Upper lobe of left lung (tissue), 6 donors: ENCODE data around the gene OAS3. TPM values are rescaled to one million over a fixed set of nuclear protein-coding genes. Genes with fewer than 3 reads are reported as not detected.

Experiments used
- ATAC-seq, 2 donors: fragments of 200-7000 bp; cut with Tn5 transposase; one replicate each; pipeline ENCODE4 v1.9.1; 2022; ENCODE audit warnings: mild to moderate bottlenecking in 2 of 2, moderate library complexity in 2 of 2; ENCODE audit not compliant: low FRiP score in 2 of 2
- DNase-seq, 2 donors: peaks; one replicate each; pipeline ENCODE4 v3.0.0-alpha.2; 2019 to 2020
- H3K27ac ChIP-seq, 4 donors: fragments of 200-600 bp; sonication (generic); one replicate each; pipeline ENCODE4 v1.5.1; 2016 to 2019
- H3K27me3 ChIP-seq, 4 donors: fragments of 200-600 bp; sonication (generic); one replicate each; pipeline ENCODE4 v1.5.1; 2017 to 2019
- H3K36me3 ChIP-seq, 4 donors: fragments of 200-600 bp; sonication (generic); one replicate each; pipeline ENCODE4 v1.5.1; 2016 to 2019
- H3K4me1 ChIP-seq, 4 donors: fragments of 200-600 bp; sonication (generic); one replicate each; pipeline ENCODE4 v1.5.1; 2018 to 2019
- H3K4me3 ChIP-seq, 4 donors: fragments of 200-600 bp; sonication (generic); one replicate each; pipeline ENCODE4 v1.5.1; 2017 to 2019; ENCODE audit warnings: mild to moderate bottlenecking in 2 of 4, moderate library complexity in 1 of 4
- H3K9me3 ChIP-seq, 4 donors: fragments of 200-600 bp; sonication (generic); one replicate each; pipeline ENCODE4 v1.5.1; 2018 to 2019
- EP300 ChIP-seq, 4 donors: sonication (generic); formaldehyde crosslinking; IDR thresholded peaks; one replicate each; pipeline ENCODE4 v1.5.1; 2017; ENCODE audit warnings: antibody characterized with exemption in 4 of 4, control low read depth in 2 of 4
- POLR2A ChIP-seq, 4 donors: fragments of 450-650 bp; IDR thresholded peaks; one replicate each; pipeline ENCODE4 v1.5.1; 2016 to 2017; ENCODE audit warnings: antibody characterized with exemption in 4 of 4, mild to moderate bottlenecking in 2 of 4
- POLR2AphosphoS5 ChIP-seq, 2 donors: sonication (generic); formaldehyde crosslinking; IDR thresholded peaks; one replicate each; pipeline ENCODE4 v1.5.1; 2017; ENCODE audit warnings: antibody characterized with exemption in 2 of 2
- WGBS, 2 donors: methylation state at CpG; one replicate each; pipeline ENCODE4 v1.1.5; 2017 to 2018; 5-methylcytosine and 5-hydroxymethylcytosine counted together
- total RNA-seq, 6 donors: library from RNA; depleted of rRNA in 4 of 6; stranded (reverse); fragments of >200 nt in 4 of 6; gene quantifications; one replicate each; pipeline versions ENCODE4 v1.1.0 to v1.2.1, GENCODE V29; 2016 to 2021
- TF ChIP-seq, protein P1 (sequence below), 6 experiments: fragments of 450-650 bp in 4 of 6; fragments of 200-600 bp in 2 of 6; sonication (generic) in 2 of 6; IDR thresholded peaks; one replicate each; pipeline ENCODE4 v1.5.1; 2016 to 2019; ENCODE audit warnings: antibody characterized with exemption in 6 of 6
- donor health status: DM: no; HTN: no; CAD: no; lungs with moderate emphysema.
- donor health status: DM: no; HTN: yes; CAD: no; lungs with severe emphysema.

The OAS3 gene
- total RNA-seq, 6 donors from 2014 or later, result 15.3 to 61.9 (median 28.8) TPM

DNA sequence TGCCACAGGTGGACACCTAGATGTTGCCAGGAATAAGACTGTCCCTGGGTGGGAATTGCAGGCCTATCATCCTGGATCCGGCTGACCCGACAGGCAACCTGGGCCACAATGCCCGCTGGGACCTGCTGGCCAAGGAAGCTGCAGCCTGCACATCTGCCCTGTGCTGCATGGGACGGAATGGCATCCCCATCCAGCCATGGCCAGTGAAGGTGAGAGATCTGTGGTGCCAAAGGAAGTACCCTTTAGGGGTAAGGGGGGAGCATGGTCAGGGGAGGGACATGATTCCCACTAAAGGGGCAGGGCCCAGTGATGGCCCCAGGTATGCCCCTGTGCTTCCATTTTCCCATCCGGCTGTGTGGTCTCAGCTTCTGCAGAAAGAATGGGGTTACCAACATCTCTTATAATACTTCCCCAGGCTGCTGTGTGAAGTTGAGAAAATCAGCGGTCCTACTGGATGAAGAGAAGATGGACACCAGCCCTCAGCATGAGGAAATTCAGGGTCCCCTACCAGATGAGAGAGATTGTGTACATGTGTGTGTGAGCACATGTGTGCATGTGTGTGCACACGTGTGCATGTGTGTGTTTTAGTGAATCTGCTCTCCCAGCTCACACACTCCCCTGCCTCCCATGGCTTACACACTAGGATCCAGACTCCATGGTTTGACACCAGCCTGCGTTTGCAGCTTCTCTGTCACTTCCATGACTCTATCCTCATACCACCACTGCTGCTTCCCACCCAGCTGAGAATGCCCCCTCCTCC is 31.5 kb downstream of the OAS3 start:
- H3K27me3 ChIP-seq, result no peaks in the 10 kb centered on the region
- WGBS, 2 donors, result 96 to 99% methylated on average over 4 to 8 of the region's 8 CpGs
- no peak overlapping the region for H3K27ac ChIP-seq
- TF ChIP-seq EP300 (IDR thresholded peaks at IDR 0.05), result no peak
- peaks cover 0 to 56% (median 39%) of the 10 kb centered on the region in 4 donors for H3K36me3 ChIP-seq
- H3K4me1 ChIP-seq, result peaks cover 0 to 14% (median 6%) of the 10 kb centered on the region in 4 donors
- H3K9me3 ChIP-seq, result no peaks in the 10 kb centered on the region
- no peak overlapping the region for H3K4me3 ChIP-seq
- DNase-seq, result no peak
- no peak for ATAC-seq

DNA sequence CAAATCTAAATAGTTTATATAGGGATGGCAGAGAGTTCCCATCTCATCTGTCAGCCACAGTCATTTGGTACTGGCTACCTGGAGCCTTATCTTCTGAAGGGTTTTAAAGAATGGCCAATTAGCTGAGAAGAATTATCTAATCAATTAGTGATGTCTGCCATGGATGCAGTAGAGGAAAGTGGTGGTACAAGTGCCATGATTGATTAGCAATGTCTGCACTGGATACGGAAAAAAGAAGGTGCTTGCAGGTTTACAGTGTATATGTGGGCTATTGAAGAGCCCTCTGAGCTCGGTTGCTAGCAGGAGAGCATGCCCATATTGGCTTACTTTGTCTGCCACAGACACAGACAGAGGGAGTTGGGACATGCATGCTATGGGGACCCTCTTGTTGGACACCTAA is 32.1 kb downstream of the OAS3 start:
- WGBS, 2 donors, result 82 to 97% methylated on average over 2 of the region's 2 CpGs
- Histone ChIP-seq H3K27ac (peak overlapping the region in 2 of 4 donors; percentile 44 to 46), H3K4me1 (peaks cover 0 to 14% (median 6%) of the 10 kb centered on the region in 4 donors), H3K27me3 (no peaks in the 10 kb centered on the region), H3K9me3 (no peaks in the 10 kb centered on the region), H3K36me3 (peaks cover 0 to 49% (median 35%) of the 10 kb centered on the region in 4 donors), H3K4me3 (no peak overlapping the region)
- TF ChIP-seq EP300 (IDR thresholded peaks at IDR 0.05) (no peak), POLR2A (IDR thresholded peaks at IDR 0.05) (no peak), POLR2AphosphoS5 (IDR thresholded peaks at IDR 0.05) (no peak)
- TF ChIP-seq, protein P1, sequence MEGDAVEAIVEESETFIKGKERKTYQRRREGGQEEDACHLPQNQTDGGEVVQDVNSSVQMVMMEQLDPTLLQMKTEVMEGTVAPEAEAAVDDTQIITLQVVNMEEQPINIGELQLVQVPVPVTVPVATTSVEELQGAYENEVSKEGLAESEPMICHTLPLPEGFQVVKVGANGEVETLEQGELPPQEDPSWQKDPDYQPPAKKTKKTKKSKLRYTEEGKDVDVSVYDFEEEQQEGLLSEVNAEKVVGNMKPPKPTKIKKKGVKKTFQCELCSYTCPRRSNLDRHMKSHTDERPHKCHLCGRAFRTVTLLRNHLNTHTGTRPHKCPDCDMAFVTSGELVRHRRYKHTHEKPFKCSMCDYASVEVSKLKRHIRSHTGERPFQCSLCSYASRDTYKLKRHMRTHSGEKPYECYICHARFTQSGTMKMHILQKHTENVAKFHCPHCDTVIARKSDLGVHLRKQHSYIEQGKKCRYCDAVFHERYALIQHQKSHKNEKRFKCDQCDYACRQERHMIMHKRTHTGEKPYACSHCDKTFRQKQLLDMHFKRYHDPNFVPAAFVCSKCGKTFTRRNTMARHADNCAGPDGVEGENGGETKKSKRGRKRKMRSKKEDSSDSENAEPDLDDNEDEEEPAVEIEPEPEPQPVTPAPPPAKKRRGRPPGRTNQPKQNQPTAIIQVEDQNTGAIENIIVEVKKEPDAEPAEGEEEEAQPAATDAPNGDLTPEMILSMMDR (IDR thresholded peaks at IDR 0.05), result no peak
- ATAC-seq (no peak), DNase-seq (no peak)

DNA sequence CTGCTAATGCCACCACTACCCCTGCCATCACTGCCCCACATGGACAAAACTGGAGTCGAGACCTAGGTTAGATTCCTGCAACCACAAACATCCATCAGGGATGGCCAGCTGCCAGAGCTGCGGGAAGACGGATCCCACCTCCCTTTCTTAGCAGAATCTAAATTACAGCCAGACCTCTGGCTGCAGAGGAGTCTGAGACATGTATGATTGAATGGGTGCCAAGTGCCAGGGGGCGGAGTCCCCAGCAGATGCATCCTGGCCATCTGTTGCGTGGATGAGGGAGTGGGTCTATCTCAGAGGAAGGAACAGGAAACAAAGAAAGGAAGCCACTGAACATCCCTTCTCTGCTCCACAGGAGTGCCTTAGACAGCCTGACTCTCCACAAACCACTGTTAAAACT is 33.0 kb downstream of the OAS3 start:
- Histone ChIP-seq H3K36me3 (peaks cover 0 to 40% (median 27%) of the 10 kb centered on the region in 4 donors), H3K27me3 (no peaks in the 10 kb centered on the region), H3K27ac (peak overlapping the region in 2 of 4 donors; percentile 53 to 78), H3K4me1 (peaks cover 0 to 14% (median 6%) of the 10 kb centered on the region in 4 donors), H3K4me3 (no peak overlapping the region), H3K9me3 (no peaks in the 10 kb centered on the region)
- no peak for TF ChIP-seq POLR2A (IDR thresholded peaks at IDR 0.05)
- peak in 1 of 2 donors; percentile 11 for TF ChIP-seq POLR2AphosphoS5 (IDR thresholded peaks at IDR 0.05)
- 10 to 47% methylated on average over 3 to 5 of the region's 5 CpGs for WGBS, 2 donors
- no peak for DNase-seq
- peak in 1 of 2 donors; percentile 21 for ATAC-seq

DNA sequence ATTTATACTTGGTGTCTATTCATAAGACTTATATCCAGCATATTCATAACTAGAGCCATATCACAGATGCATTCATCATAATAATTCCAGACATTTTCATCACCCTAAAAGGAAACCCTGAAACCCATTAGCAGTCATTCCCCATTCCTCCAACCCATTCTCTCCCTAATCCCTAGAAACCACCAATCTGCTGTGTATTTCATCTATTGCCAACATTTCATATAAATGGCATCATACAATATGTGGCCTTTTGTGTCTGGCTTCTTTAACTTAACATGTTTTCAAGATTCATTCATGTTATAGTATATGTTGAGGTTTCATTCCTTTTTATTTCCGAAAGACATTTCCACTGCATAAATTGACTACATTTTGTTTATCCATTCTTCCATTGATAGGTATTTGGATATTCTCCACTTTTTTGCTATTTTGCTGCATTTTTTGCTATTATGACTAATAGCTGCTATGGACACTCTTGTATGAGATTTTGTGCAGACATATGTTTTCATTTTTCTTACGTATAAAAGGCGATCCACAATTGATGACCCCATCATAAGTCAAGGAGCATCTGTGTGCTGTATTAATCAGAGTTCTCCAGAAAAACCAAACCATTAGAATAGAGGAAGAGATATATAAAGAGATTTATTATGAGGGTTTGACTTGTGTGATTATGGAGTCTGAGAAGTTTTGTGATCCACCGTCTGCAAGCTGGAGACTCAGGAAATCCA is 34.9 kb downstream of the OAS3 start:
- whole genome bisulfite sequencing, 2 donors, result 78 to 82% methylated on average over 4 of the region's 4 CpGs
- peak overlapping the region in 1 of 4 donors; percentile 38 for H3K27ac ChIP-seq
- ATAC-seq, result no peak

DNA sequence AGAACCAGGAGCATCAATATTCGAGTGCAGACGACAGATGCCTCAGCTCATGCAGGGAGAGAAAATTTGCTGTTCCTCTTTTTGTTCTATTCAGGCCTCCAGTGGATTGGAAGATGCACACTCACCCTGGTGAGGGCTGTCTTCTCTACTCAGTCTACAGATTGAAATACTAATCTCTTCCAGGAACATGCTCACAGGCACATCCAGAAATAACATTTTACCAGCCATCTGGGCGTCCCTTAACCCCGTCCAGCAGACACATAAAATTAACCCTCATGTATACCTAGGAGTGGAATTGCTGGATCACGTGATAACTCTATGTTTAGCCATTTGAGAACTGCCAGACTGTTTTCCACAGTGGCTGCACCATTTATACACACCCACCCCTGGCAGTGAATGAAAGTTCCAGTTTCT is 35.6 kb downstream of the OAS3 start:
- no peak for TF ChIP-seq EP300 (IDR thresholded peaks at IDR 0.05)
- no peak for TF ChIP-seq POLR2A (IDR thresholded peaks at IDR 0.05)
- TF ChIP-seq, protein P1 (IDR thresholded peaks at IDR 0.05), result no peak
- no peak for TF ChIP-seq POLR2AphosphoS5 (IDR thresholded peaks at IDR 0.05)
- no peak for DNase-seq

More for the DNA sequence above, 34.9 kb downstream of the OAS3 start:
- Histone ChIP-seq H3K4me3 (no peak overlapping the region), H3K27me3 (no peaks in the 10 kb centered on the region), H3K4me1 (peaks cover 6 to 23% (median 14%) of the 10 kb centered on the region in 4 donors), H3K36me3 (peaks cover 0 to 21% (median 13%) of the 10 kb centered on the region in 4 donors), H3K9me3 (no peaks in the 10 kb centered on the region)
- no peak for DNase-seq
- TF ChIP-seq POLR2A (IDR thresholded peaks at IDR 0.05) (no peak), EP300 (IDR thresholded peaks at IDR 0.05) (no peak), POLR2AphosphoS5 (IDR thresholded peaks at IDR 0.05) (no peak)
- TF ChIP-seq, protein P1 (IDR thresholded peaks at IDR 0.05), result no peak

More for the DNA sequence above, 35.6 kb downstream of the OAS3 start:
- ATAC-seq, result no peak
- Histone ChIP-seq H3K4me1 (peaks cover 9 to 24% (median 14%) of the 10 kb centered on the region in 4 donors), H3K9me3 (no peaks in the 10 kb centered on the region), H3K4me3 (no peak overlapping the region), H3K27ac (peak overlapping the region in 1 of 4 donors; percentile 38), H3K36me3 (peaks cover 0 to 15% (median 9%) of the 10 kb centered on the region in 4 donors), H3K27me3 (no peaks in the 10 kb centered on the region)
- WGBS, 2 donors, result 33 to 44% methylated on average over 5 of the region's 5 CpGs
